IMR-90 (cell line): ENCODE measurements around the gene AMOTL1. TPM values are rescaled to one million over a fixed set of nuclear protein-coding genes. Genes with fewer than 3 reads are reported as not detected.

Experiments used
- ATAC-seq: fragments of 200-7000 bp; cut with Tn5 transposase; 2 replicates; pipeline ENCODE4 v1.9.1; 2020; ENCODE audit warnings: low read depth, mild to moderate bottlenecking, moderate library complexity
- BruUV-seq: library from RNA; stranded (reverse); fragments of 400-500 nt; replicated peaks from 2 replicates; lab custom pipeline; 2021; lab: Mats Ljungman, UMichigan
- CTCF ChIA-PET: fragments of 300-600 bp; formaldehyde crosslinking; extraction: SDS; loops from one replicate; lab custom pipeline; 2021; ENCODE audit warnings: antibody characterized with exemption; lab: Yijun Ruan, JAX
- POLR2A ChIA-PET: fragments of 300-600 bp; sonication (Branson Sonifier 250); formaldehyde crosslinking; loops from one replicate; lab custom pipeline; 2022; ENCODE audit warnings: antibody characterized with exemption; ENCODE audit not compliant: unreplicated experiment; lab: Charles Lee
- DNase-seq: peaks from one replicate; pipeline ENCODE4 v3.0.0; 2013
- H2AFZ ChIP-seq: replicated peaks from 2 replicates; pipeline ENCODE3; 2013; ENCODE audit warnings: low read length, mild to moderate bottlenecking; ENCODE audit not compliant: poor library complexity
- H2AK5ac ChIP-seq: 2 replicates; pipeline ENCODE4 v1.6.1; 2013; ENCODE audit warnings: low read depth, low read length, inconsistent platforms
- H2AK9ac ChIP-seq: replicated peaks from 2 replicates; pipeline ENCODE3; 2013; ENCODE audit warnings: mild to moderate bottlenecking, low read depth, low read length, moderate library complexity; ENCODE audit not compliant: poor library complexity
- H2BK120ac ChIP-seq: 2 replicates; pipeline ENCODE4 v1.6.1; 2013; ENCODE audit warnings: low read depth, low read length, inconsistent platforms
- H2BK15ac ChIP-seq: 3 replicates; pipeline ENCODE4 v1.6.1; 2013; ENCODE audit warnings: low read depth, low read length, inconsistent platforms
- H2BK20ac ChIP-seq: 2 replicates; pipeline ENCODE4 v1.6.1; 2013; ENCODE audit warnings: low read depth, mild to moderate bottlenecking, inconsistent platforms, low read length, moderate library complexity
- H2BK5ac ChIP-seq: 2 replicates; pipeline ENCODE4 v1.6.1; 2013; ENCODE audit warnings: mild to moderate bottlenecking, low read depth, low read length, inconsistent platforms; ENCODE audit not compliant: poor library complexity, severe bottlenecking
- H3K14ac ChIP-seq: replicated peaks from 2 replicates; pipeline ENCODE4 v1.6.1; 2013; ENCODE audit warnings: low read depth, low read length, inconsistent platforms
- H3K18ac ChIP-seq: 2 replicates; pipeline ENCODE4 v1.6.1; 2013; ENCODE audit warnings: low read depth, low read length, control low read depth
- H3K23ac ChIP-seq: 2 replicates; pipeline ENCODE4 v1.6.1; 2013; ENCODE audit warnings: low read depth, low read length, inconsistent platforms
- H3K27ac ChIP-seq: 2 replicates; pipeline ENCODE4 v1.5.1; 2013; ENCODE audit warnings: mild to moderate bottlenecking, control low read depth, low read length; ENCODE audit not compliant: insufficient read depth
- H3K27me3 ChIP-seq: 2 replicates; pipeline ENCODE4 v1.6.1; 2013; ENCODE audit warnings: low read length; ENCODE audit not compliant: control insufficient read depth, insufficient read depth
- H3K36me3 ChIP-seq: 2 replicates; pipeline ENCODE4 v1.6.1; 2013; ENCODE audit warnings: low read length, mixed read lengths; ENCODE audit not compliant: control insufficient read depth, insufficient read depth
- H3K4ac ChIP-seq: 2 replicates; pipeline ENCODE4 v1.6.1; 2013; ENCODE audit warnings: low read depth, low read length, inconsistent platforms
- H3K4me1 ChIP-seq: 2 replicates; pipeline ENCODE4 v1.6.1; 2013; ENCODE audit warnings: low read length, mixed read lengths; ENCODE audit not compliant: control insufficient read depth, insufficient read depth
- H3K4me2 ChIP-seq: 2 replicates; pipeline ENCODE4 v1.6.1; 2013; ENCODE audit warnings: low read depth, mild to moderate bottlenecking, control low read depth, low read length, moderate library complexity
- H3K4me3 ChIP-seq: 2 replicates; pipeline ENCODE4 v1.5.1; 2013; ENCODE audit warnings: low read depth, mild to moderate bottlenecking, control low read depth, low read length, moderate library complexity; ENCODE audit not compliant: insufficient read depth
- H3K56ac ChIP-seq: 2 replicates; pipeline ENCODE4 v1.6.1; 2013; ENCODE audit warnings: low read length, inconsistent platforms; ENCODE audit not compliant: insufficient read depth; ENCODE audit errors: extremely low read depth
- H3K79me1 ChIP-seq, 2 experiments: 2 replicates each; pipeline ENCODE4 v1.6.1; 2013; ENCODE audit warnings: low read length in 2 of 2, inconsistent platforms in 1 of 2, low read depth in 1 of 2
- H3K9ac ChIP-seq: 2 replicates; pipeline ENCODE4 v1.6.1; 2013; ENCODE audit warnings: low read depth, low read length, control low read depth
- H3K9me1 ChIP-seq: 2 replicates; pipeline ENCODE4 v1.6.1; 2013; ENCODE audit warnings: low read length, inconsistent platforms; ENCODE audit not compliant: insufficient read depth
- H3K9me3 ChIP-seq: 2 replicates; pipeline ENCODE4 v1.6.1; 2013; ENCODE audit warnings: low read length; ENCODE audit not compliant: control insufficient read depth, insufficient read depth
- H4K20me1 ChIP-seq: 2 replicates; pipeline ENCODE4 v1.6.1; 2013; ENCODE audit warnings: low read length, inconsistent platforms; ENCODE audit not compliant: insufficient read depth
- H4K5ac ChIP-seq: 2 replicates; pipeline ENCODE4 v1.6.1; 2013; ENCODE audit warnings: mild to moderate bottlenecking, low read depth, low read length, control low read depth
- H4K8ac ChIP-seq, 2 experiments: 2 replicates each; pipeline ENCODE4 v1.6.1; 2013; ENCODE audit warnings: low read depth in 2 of 2, low read length in 2 of 2, control low read depth in 1 of 2, inconsistent platforms in 1 of 2
- H4K91ac ChIP-seq: 2 replicates; pipeline ENCODE4 v1.6.1; 2013; ENCODE audit warnings: low read depth, low read length, inconsistent platforms; ENCODE audit not compliant: insufficient read depth
- BHLHE40 ChIP-seq: fragments of 150-350 bp; IDR thresholded peaks from 2 replicates; pipeline ENCODE4 v1.6.1; 2016; ENCODE audit warnings: mild to moderate bottlenecking, low read depth, low read length
- CEBPB ChIP-seq: IDR thresholded peaks from 2 replicates; pipeline ENCODE4 v1.6.1; 2012; ENCODE audit warnings: low read depth, low read length, improper control_type of control experiment
- CHD1 ChIP-seq: IDR thresholded peaks from 2 replicates; pipeline ENCODE4 v1.6.1; 2012; ENCODE audit warnings: low read depth, low read length, improper control_type of control experiment
- FOS ChIP-seq: fragments of 150-350 bp; IDR thresholded peaks from 2 replicates; pipeline ENCODE4 v1.6.1; 2016; ENCODE audit warnings: low read depth, low read length
- MAFK ChIP-seq: IDR thresholded peaks from 2 replicates; pipeline ENCODE4 v1.6.1; 2012; ENCODE audit warnings: low read depth, low read length, improper control_type of control experiment
- MAZ ChIP-seq: IDR thresholded peaks from 2 replicates; pipeline ENCODE4 v1.6.1; 2012; ENCODE audit warnings: low read depth, mild to moderate bottlenecking, low read length, improper control_type of control experiment, moderate library complexity, borderline replicate concordance
- MXI1 ChIP-seq: IDR thresholded peaks from 2 replicates; pipeline ENCODE4 v1.6.1; 2012; ENCODE audit warnings: low read depth, mild to moderate bottlenecking, low read length, moderate library complexity, borderline replicate concordance
- NFE2L2 ChIP-seq: fragments of 150-350 bp; IDR thresholded peaks from 2 replicates; pipeline ENCODE4 v1.6.1; 2016; ENCODE audit warnings: low read depth, mild to moderate bottlenecking, low read length
- POLR2A ChIP-seq: IDR thresholded peaks from 2 replicates; pipeline ENCODE4 v1.6.1; 2012; ENCODE audit warnings: mild to moderate bottlenecking, low read depth, low read length
- RAD21 ChIP-seq: IDR thresholded peaks from 2 replicates; pipeline ENCODE4 v1.6.1; 2012; ENCODE audit warnings: low read length, improper control_type of control experiment
- RCOR1 ChIP-seq: IDR thresholded peaks from 2 replicates; pipeline ENCODE4 v1.6.1; 2012; ENCODE audit warnings: mild to moderate bottlenecking, low read length, improper control_type of control experiment; ENCODE audit not compliant: insufficient replicate concordance
- RFX5 ChIP-seq: IDR thresholded peaks from 2 replicates; pipeline ENCODE4 v1.8.0; 2012; ENCODE audit warnings: low read depth, mild to moderate bottlenecking, low read length, moderate library complexity
- SMC3 ChIP-seq: fragments of 150-350 bp; IDR thresholded peaks from 2 replicates; pipeline ENCODE4 v1.6.1; 2016; ENCODE audit warnings: low read depth, mild to moderate bottlenecking, antibody characterized with exemption, low read length, moderate library complexity
- WGBS, 2 experiments: methylation state at CpG; one replicate each; pipeline versions ENCODE4 v1.1.5 to v1.1.7; 2013; ENCODE audit warnings: missing lambda C conversion rate in 2 of 2; ENCODE audit not compliant: insufficient read length in 1 of 2; ENCODE audit errors: extremely low coverage in 2 of 2; 5-methylcytosine and 5-hydroxymethylcytosine counted together
- dilution Hi-C: fragments of 300-500 bp; cut with HindIII; formaldehyde crosslinking; loops from one replicate; pipeline ENCODE4 v1.14.3; 2018; ENCODE audit warnings: low sequenced_read_pairs; ENCODE audit not compliant: unreplicated experiment
- in situ Hi-C: fragments of 300-500 bp; cut with MboI; formaldehyde crosslinking; loops from 3 replicates; pipeline ENCODE4 v1.14.3; 2019; ENCODE audit warnings: low sequenced_read_pairs, inconsistent platforms, mixed read lengths
- intact Hi-C: fragments of 100-400 bp; cut with micrococcal nuclease; formaldehyde crosslinking; loops from 2 replicates; pipeline ENCODE4 v1.10.0; 2022
- polyA plus RNA-seq, 3 experiments: library from polyadenylated mRNA; depleted of rRNA; stranded (reverse); fragments of >200 nt; gene quantifications; 2 replicates each; pipeline ENCODE4 v1.2.3, GENCODE V29; 2012; ENCODE audit warnings: low replicate concordance in 1 of 3
- total RNA-seq: library from RNA; depleted of rRNA; stranded (reverse); fragments of >200 nt; gene quantifications from 2 replicates; pipeline ENCODE4 v1.2.3, GENCODE V29; 2012
- TF ChIP-seq, protein P1 (sequence below): fragments of 150-350 bp; IDR thresholded peaks from 2 replicates; pipeline ENCODE4 v1.6.1; 2017; ENCODE audit warnings: mild to moderate bottlenecking, antibody characterized with exemption, low read length, low read depth
- TF ChIP-seq, protein P2 (sequence below): conservative IDR thresholded peaks from 2 replicates; pipeline ENCODE4 v1.5.1; 2012; ENCODE audit warnings: mild to moderate bottlenecking, low read depth, low read length, improper control_type of control experiment
- TF ChIP-seq, protein P3 (sequence below): fragments of 150-350 bp; IDR thresholded peaks from 2 replicates; pipeline ENCODE4 v1.6.1; 2016; ENCODE audit warnings: low read depth, mild to moderate bottlenecking, low read length, moderate library complexity, borderline replicate concordance

Gene AMOTL1
- total and polyA plus RNA-seq, 2 of the 4 experiments (the other 2 are of a cell fraction): 18.6 to 49.5 TPM

DNA sequence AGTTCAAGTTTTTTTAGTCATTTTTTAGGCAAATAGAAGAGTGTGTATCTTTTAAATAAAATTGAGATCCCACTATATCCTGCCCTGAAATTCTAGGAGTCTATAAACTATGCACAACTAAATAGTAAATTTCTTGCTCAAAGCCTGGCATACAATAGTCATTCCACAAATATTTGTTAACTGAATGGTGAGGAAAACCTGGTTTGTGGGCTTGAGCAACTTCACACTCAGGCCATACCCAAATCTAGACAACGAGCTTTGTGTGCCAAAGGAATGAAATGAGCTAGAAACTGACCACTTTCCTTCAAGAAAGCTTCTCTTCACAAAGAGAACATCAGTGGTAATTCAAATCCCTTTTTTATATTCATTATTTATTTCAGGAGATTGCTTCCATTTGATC, 39.6 kb upstream of the AMOTL1 start:
- H2AK9ac ChIP-seq: no peak overlapping the region
- no peaks in the 10 kb centered on the region for H3K9me3 ChIP-seq
- H3K14ac ChIP-seq: no peak overlapping the region
- no peaks in the 10 kb centered on the region for H4K20me1 ChIP-seq
- H3K27ac ChIP-seq: no peak overlapping the region
- no peak overlapping the region for H4K5ac ChIP-seq
- no peak overlapping the region for H2BK5ac ChIP-seq
- in situ Hi-C loops (no loop called here), intact Hi-C loops (no loop called here), dilution Hi-C loops (no loop called here)
- H2AFZ ChIP-seq: no peak overlapping the region
- H4K8ac ChIP-seq: no peak overlapping the region
- CTCF ChIA-PET: interaction anchor here (0.7 kb wide), 1 partner anchor 8 kb away, joined by 3 read pairs; no protein-coding TSS in a partner anchor
- no peak overlapping the region for H3K23ac ChIP-seq
- TF ChIP-seq, protein P1, sequence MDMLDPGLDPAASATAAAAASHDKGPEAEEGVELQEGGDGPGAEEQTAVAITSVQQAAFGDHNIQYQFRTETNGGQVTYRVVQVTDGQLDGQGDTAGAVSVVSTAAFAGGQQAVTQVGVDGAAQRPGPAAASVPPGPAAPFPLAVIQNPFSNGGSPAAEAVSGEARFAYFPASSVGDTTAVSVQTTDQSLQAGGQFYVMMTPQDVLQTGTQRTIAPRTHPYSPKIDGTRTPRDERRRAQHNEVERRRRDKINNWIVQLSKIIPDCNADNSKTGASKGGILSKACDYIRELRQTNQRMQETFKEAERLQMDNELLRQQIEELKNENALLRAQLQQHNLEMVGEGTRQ: no peak
- no peak for TF ChIP-seq RFX5
- no peak for TF ChIP-seq NFE2L2
- no peak for TF ChIP-seq CEBPB
- no peak for TF ChIP-seq MAFK
- TF ChIP-seq, protein P2, sequence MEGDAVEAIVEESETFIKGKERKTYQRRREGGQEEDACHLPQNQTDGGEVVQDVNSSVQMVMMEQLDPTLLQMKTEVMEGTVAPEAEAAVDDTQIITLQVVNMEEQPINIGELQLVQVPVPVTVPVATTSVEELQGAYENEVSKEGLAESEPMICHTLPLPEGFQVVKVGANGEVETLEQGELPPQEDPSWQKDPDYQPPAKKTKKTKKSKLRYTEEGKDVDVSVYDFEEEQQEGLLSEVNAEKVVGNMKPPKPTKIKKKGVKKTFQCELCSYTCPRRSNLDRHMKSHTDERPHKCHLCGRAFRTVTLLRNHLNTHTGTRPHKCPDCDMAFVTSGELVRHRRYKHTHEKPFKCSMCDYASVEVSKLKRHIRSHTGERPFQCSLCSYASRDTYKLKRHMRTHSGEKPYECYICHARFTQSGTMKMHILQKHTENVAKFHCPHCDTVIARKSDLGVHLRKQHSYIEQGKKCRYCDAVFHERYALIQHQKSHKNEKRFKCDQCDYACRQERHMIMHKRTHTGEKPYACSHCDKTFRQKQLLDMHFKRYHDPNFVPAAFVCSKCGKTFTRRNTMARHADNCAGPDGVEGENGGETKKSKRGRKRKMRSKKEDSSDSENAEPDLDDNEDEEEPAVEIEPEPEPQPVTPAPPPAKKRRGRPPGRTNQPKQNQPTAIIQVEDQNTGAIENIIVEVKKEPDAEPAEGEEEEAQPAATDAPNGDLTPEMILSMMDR: no peak
- TF ChIP-seq BHLHE40: no peak
- TF ChIP-seq, protein P3, sequence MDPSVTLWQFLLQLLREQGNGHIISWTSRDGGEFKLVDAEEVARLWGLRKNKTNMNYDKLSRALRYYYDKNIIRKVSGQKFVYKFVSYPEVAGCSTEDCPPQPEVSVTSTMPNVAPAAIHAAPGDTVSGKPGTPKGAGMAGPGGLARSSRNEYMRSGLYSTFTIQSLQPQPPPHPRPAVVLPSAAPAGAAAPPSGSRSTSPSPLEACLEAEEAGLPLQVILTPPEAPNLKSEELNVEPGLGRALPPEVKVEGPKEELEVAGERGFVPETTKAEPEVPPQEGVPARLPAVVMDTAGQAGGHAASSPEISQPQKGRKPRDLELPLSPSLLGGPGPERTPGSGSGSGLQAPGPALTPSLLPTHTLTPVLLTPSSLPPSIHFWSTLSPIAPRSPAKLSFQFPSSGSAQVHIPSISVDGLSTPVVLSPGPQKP: no peak
- TF ChIP-seq FOS: no peak
- TF ChIP-seq RAD21: no peak
- no peak for TF ChIP-seq SMC3
- no peak for TF ChIP-seq RCOR1
- TF ChIP-seq POLR2A: no peak
- no peak for TF ChIP-seq MXI1
- TF ChIP-seq MAZ: no peak
- TF ChIP-seq CHD1: no peak
- H2BK120ac ChIP-seq: no peak overlapping the region
- H3K4ac ChIP-seq: no peak overlapping the region
- no peak overlapping the region for H3K4me3 ChIP-seq
- POLR2A ChIA-PET: no interaction called here
- BruUV-seq: no TSS peak
- no peak overlapping the region for H3K9ac ChIP-seq
- no peak overlapping the region for H3K4me2 ChIP-seq
- ATAC-seq: no peak; the same call in 1 of the 2 replicates
- no peak overlapping the region for H3K56ac ChIP-seq
- peaks cover 11% of the 10 kb centered on the region for H3K4me1 ChIP-seq
- no peak overlapping the region for H2BK15ac ChIP-seq
- peaks cover 4% of the 10 kb centered on the region; the same call in 1 of the 2 replicates for H3K27me3 ChIP-seq
- no peaks in the 10 kb centered on the region for H3K79me1 ChIP-seq
- H3K36me3 ChIP-seq: no peaks in the 10 kb centered on the region
- no CpG with 5 or more reads among the region's 1 CpG for WGBS, 2 experiments
- H2AK5ac ChIP-seq: no peak overlapping the region
- no peak for DNase-seq
- no peak overlapping the region for H4K91ac ChIP-seq
- no peak overlapping the region for H3K18ac ChIP-seq
- H3K9me1 ChIP-seq: peaks cover 14% of the 10 kb centered on the region
- no peak overlapping the region for H2BK20ac ChIP-seq
